ENCODE measurements around the gene CHN1. TPM values are rescaled to one million over a fixed set of nuclear protein-coding genes. Genes with fewer than 3 reads are reported as not detected.

The CHN1 gene
- total and polyA plus RNA-seq, 7 experiments from 2014 or later, result 0.81 to 3.5 (median 1.4) TPM

DNA sequence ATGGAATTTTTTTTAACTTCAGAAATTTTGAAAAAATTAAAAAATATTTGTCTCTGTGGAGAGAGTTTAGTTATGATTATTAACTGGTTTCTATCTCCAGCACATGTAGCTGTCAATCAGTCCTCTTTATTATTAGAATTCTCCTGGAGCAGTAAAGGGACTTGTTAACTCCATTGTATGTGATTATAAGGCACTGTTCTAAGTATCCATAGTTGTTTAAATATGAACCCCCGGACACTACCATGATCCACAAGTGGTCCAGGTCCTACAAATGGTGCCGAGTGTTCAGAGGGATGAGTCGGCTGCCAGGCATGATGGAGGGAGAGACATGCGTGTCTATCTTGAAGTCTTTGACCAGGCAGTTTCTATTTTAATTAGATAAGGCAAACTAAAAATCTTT is 241.4 kb downstream of the CHN1 start:
- H3K4me3 ChIP-seq (ENCODE audit: low read length), result no peak overlapping the region
- Mint-ChIP-seq H3K4me3 (no peak overlapping the region), H3K9me3 (peaks cover 0 to 2% (median 0%) of the 10 kb centered on the region in 11 donors), H3K27ac (peak overlapping the region in 1 of 9 donors; percentile 22), H3K4me1 (peaks cover 0 to 10% (median 9%) of the 10 kb centered on the region in 7 donors), H3K36me3 (no peaks in the 10 kb centered on the region), H3K27me3 (peaks cover 0 to 15% (median 0%) of the 10 kb centered on the region in 5 donors)
- no peak overlapping the region for H3K27ac ChIP-seq (ENCODE audit: low read depth, low read length)
- H3K27me3 ChIP-seq (ENCODE audit: control insufficient read depth in 2 of 2, insufficient read depth in 2 of 2, low read length in 2 of 2), result no peaks in the 10 kb centered on the region
- ATAC-seq, result no peak
- no peaks in the 10 kb centered on the region for H3K4me1 ChIP-seq (ENCODE audit: control insufficient read depth in 2 of 2, insufficient read depth in 2 of 2, low read length in 2 of 2)
- ChIA-PET POLR2A (no interaction called here), CTCF (interaction anchor here (1.5 kb wide), 1 partner anchor 64 kb away, joined by 7 read pairs; no protein-coding TSS in a partner anchor)
- no peaks in the 10 kb centered on the region for H3K36me3 ChIP-seq (ENCODE audit: control insufficient read depth in 2 of 3, insufficient read depth in 3 of 3, low read length in 3 of 3)
- no peaks in the 10 kb centered on the region for H3K9me3 ChIP-seq (ENCODE audit: control insufficient read depth in 2 of 3, low read length in 3 of 3)
- DNase-seq, result no peak
- intact Hi-C loops (cut with micrococcal nuclease), result no loop called here

DNA sequence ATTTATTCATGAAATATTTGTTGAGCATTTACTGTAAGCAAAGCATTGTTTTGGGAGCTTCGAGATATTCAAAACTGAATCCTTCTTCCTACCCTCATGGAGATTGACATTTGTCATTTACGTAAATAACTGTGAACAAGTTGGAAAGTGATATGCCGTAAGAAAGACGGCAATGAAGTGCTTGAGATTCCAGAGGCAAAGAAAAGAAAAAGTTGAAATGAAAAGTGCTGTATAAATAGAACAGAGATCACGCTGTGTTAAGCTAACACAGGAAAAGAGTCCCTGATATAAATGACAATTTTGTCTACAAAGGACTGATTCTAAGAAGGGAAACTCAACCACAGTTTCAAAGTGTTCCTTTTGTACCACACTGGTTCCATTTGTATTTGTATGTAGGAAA is 242.7 kb downstream of the CHN1 start:
- no peak overlapping the region for H3K27ac Mint-ChIP-seq
- H3K27me3 Mint-ChIP-seq, result peaks cover 0 to 19% (median 0%) of the 10 kb centered on the region in 5 donors
- H3K36me3 ChIP-seq (ENCODE audit: control insufficient read depth in 2 of 3, insufficient read depth in 3 of 3, low read length in 3 of 3), result no peaks in the 10 kb centered on the region
- intact Hi-C loops (cut with micrococcal nuclease), result no loop called here
- H3K27ac ChIP-seq (ENCODE audit: low read depth, low read length), result no peak overlapping the region
- no peaks in the 10 kb centered on the region for H3K4me1 ChIP-seq (ENCODE audit: control insufficient read depth in 2 of 2, insufficient read depth in 2 of 2, low read length in 2 of 2)
- H3K36me3 Mint-ChIP-seq, result no peaks in the 10 kb centered on the region
- no peak for DNase-seq
- peak overlapping the region in 1 of 10 donors; percentile 55 for H3K4me3 Mint-ChIP-seq
- POLR2A ChIA-PET, result interaction anchor here (0.6 kb wide), 1 partner anchor 30 kb away, joined by 3 read pairs; no protein-coding TSS in a partner anchor
- CTCF ChIA-PET, result interaction anchor here (0.6 to 1.0 kb wide), 3 partner anchors 9 to 154 kb away, joined by 3 to 4 read pairs (median 3); no protein-coding TSS in a partner anchor
- no peaks in the 10 kb centered on the region for H3K9me3 ChIP-seq (ENCODE audit: control insufficient read depth in 2 of 3, low read length in 3 of 3)
- ATAC-seq, result no peak
- H3K9me3 Mint-ChIP-seq, result peaks cover 0 to 2% (median 0%) of the 10 kb centered on the region in 11 donors
- peaks cover 0 to 10% (median 9%) of the 10 kb centered on the region in 7 donors for H3K4me1 Mint-ChIP-seq
- H3K4me3 ChIP-seq (ENCODE audit: low read length), result no peak overlapping the region
- no peaks in the 10 kb centered on the region for H3K27me3 ChIP-seq (ENCODE audit: control insufficient read depth in 2 of 2, insufficient read depth in 2 of 2, low read length in 2 of 2)

DNA sequence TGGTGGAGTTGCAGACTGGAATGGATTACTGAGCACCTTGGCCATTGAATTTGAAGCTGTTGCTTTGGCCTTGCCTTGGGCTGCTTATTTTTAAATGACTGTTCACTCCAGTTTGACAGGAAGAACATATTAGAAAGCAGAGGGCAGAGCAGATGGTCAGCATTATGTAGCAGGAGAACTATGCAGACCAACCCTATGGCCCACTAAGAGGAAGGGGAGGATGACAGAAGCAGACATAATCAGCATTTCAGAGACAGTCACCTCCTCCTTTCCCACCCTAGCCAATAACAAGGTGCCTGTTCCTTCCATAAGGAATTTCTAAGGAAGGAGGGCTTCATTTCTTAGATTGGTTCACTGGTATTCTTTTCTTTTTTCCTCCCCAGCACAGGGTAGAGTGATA is 243.3 kb downstream of the CHN1 start:
- DNase-seq (no peak), ATAC-seq (no peak)
- intact Hi-C loops (cut with micrococcal nuclease), result no loop called here
- no peaks in the 10 kb centered on the region for H3K36me3 ChIP-seq (ENCODE audit: control insufficient read depth in 2 of 3, insufficient read depth in 3 of 3, low read length in 3 of 3)
- H3K4me1 Mint-ChIP-seq, result peaks cover 0 to 10% (median 9%) of the 10 kb centered on the region in 7 donors
- no peak overlapping the region for H3K27ac ChIP-seq (ENCODE audit: low read depth, low read length)
- no peaks in the 10 kb centered on the region for H3K4me1 ChIP-seq (ENCODE audit: control insufficient read depth in 2 of 2, insufficient read depth in 2 of 2, low read length in 2 of 2)
- H3K9me3 ChIP-seq (ENCODE audit: control insufficient read depth in 2 of 3, low read length in 3 of 3), result no peaks in the 10 kb centered on the region
- CTCF ChIA-PET, result no interaction called here
- peaks cover 0 to 20% (median 0%) of the 10 kb centered on the region in 5 donors for H3K27me3 Mint-ChIP-seq
- no peak overlapping the region for H3K4me3 Mint-ChIP-seq
- peaks cover 0 to 2% (median 0%) of the 10 kb centered on the region in 11 donors for H3K9me3 Mint-ChIP-seq
- no peaks in the 10 kb centered on the region for H3K36me3 Mint-ChIP-seq
- no peak overlapping the region for H3K4me3 ChIP-seq (ENCODE audit: low read length)
- no peaks in the 10 kb centered on the region for H3K27me3 ChIP-seq (ENCODE audit: control insufficient read depth in 2 of 2, insufficient read depth in 2 of 2, low read length in 2 of 2)
- H3K27ac Mint-ChIP-seq, result no peak overlapping the region
- POLR2A ChIA-PET, result no interaction called here

- Mint-ChIP-seq H3K27ac (no peak overlapping the region), H3K9me3 (peaks cover 0 to 2% (median 0%) of the 10 kb centered on the region in 11 donors)
- POLR2A ChIA-PET, result no interaction called here
These were observed 244.2 kb downstream of the CHN1 start for GRCh38 chr2:174760845-174761473.

DNA sequence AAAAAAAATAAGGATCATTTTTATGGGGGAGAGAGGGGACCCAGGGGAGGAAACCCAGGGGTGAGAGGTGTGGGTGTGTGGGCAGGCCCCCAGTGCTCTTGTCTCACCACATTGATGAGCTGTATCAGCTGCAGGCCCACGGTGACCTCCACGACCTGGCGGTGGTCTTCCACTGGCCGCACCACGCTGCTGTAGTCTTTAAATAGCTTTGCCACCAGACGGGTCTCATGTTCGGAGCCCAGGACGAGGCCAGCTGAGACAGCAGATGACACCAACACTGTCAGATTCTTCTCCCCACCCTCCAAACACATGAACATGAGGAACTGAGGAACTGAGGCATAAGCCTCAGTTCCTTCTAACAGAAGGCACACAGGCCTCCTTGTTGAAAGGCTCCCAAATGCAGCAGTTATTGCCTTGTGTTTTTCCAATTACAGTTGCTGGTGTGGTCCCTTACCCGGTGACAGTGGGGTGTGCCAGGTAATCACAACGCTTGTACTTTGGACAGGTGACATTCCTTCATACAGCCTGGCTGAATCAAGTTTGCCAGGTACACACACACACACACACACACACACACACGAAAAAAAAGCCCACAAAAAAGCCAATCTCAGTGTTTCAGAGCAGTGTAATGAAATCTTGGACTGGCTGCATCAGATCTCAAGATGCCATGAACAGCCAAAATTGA is 245.7 kb downstream of the CHN1 start:
- no peaks in the 10 kb centered on the region for H3K9me3 ChIP-seq (ENCODE audit: control insufficient read depth in 2 of 3, low read length in 3 of 3)
- CTCF ChIA-PET, result interaction anchor here (1.1 kb wide), 1 partner anchor 15 kb away, joined by 4 read pairs; no protein-coding TSS in a partner anchor
- Mint-ChIP-seq H3K36me3 (no peaks in the 10 kb centered on the region), H3K27me3 (peaks cover 0 to 12% (median 0%) of the 10 kb centered on the region in 5 donors), H3K9me3 (peaks cover 0 to 2% (median 0%) of the 10 kb centered on the region in 11 donors), H3K4me3 (no peak overlapping the region), H3K4me1 (peaks cover 0 to 10% (median 9%) of the 10 kb centered on the region in 7 donors), H3K27ac (no peak overlapping the region)
- no peaks in the 10 kb centered on the region for H3K36me3 ChIP-seq (ENCODE audit: control insufficient read depth in 2 of 3, insufficient read depth in 3 of 3, low read length in 3 of 3)
- ATAC-seq (no peak), DNase-seq (no peak)
- POLR2A ChIA-PET, result no interaction called here
- no peaks in the 10 kb centered on the region for H3K4me1 ChIP-seq (ENCODE audit: control insufficient read depth in 2 of 2, insufficient read depth in 2 of 2, low read length in 2 of 2)
- H3K27ac ChIP-seq (ENCODE audit: low read depth, low read length), result no peak overlapping the region
- no peaks in the 10 kb centered on the region for H3K27me3 ChIP-seq (ENCODE audit: control insufficient read depth in 2 of 2, insufficient read depth in 2 of 2, low read length in 2 of 2)
- intact Hi-C loops (cut with micrococcal nuclease), result no loop called here
- H3K4me3 ChIP-seq (ENCODE audit: low read length), result no peak overlapping the region

More at GRCh38 chr2:174760845-174761473, 244.2 kb downstream of the CHN1 start:
- Histone ChIP-seq H3K36me3 (ENCODE audit: control insufficient read depth in 2 of 3, insufficient read depth in 3 of 3, low read length in 3 of 3) (no peaks in the 10 kb centered on the region), H3K9me3 (ENCODE audit: control insufficient read depth in 2 of 3, low read length in 3 of 3) (no peaks in the 10 kb centered on the region), H3K4me3 (ENCODE audit: low read length) (no peak overlapping the region), H3K27ac (ENCODE audit: low read depth, low read length) (no peak overlapping the region), H3K27me3 (ENCODE audit: control insufficient read depth in 2 of 2, insufficient read depth in 2 of 2, low read length in 2 of 2) (no peaks in the 10 kb centered on the region), H3K4me1 (ENCODE audit: control insufficient read depth in 2 of 2, insufficient read depth in 2 of 2, low read length in 2 of 2) (no peaks in the 10 kb centered on the region)
- CTCF ChIA-PET, result no interaction called here
- ATAC-seq (no peak), DNase-seq (no peak)
- Mint-ChIP-seq H3K4me3 (no peak overlapping the region), H3K27me3 (peaks cover 0 to 14% (median 0%) of the 10 kb centered on the region in 5 donors), H3K4me1 (peaks cover 0 to 10% (median 9%) of the 10 kb centered on the region in 7 donors), H3K36me3 (no peaks in the 10 kb centered on the region)
- intact Hi-C loops (cut with micrococcal nuclease), result no loop called here

DNA sequence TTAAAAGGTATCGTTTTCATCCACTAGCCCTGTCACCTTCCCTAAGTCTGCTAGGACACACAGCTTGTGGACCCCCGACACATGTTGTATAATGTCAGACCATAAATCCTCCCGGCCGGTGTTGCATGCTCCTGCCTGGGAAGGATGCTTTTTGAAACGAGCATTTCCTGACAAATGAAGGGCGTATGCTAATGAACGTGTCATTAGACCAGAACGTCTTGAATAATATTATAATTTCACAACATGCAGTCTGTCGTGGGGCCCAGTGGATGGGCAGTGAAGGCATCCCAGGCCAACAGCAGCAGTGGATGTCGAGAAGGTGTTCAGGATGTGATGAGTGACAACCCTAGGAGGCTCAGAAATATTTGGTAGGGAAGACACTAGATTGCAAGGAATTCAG is 248.4 kb downstream of the CHN1 start:
- peaks cover 0 to 10% (median 0%) of the 10 kb centered on the region in 5 donors for H3K27me3 Mint-ChIP-seq
- H3K27me3 ChIP-seq (ENCODE audit: control insufficient read depth in 2 of 2, insufficient read depth in 2 of 2, low read length in 2 of 2), result no peaks in the 10 kb centered on the region
- no peak for DNase-seq
- H3K4me1 Mint-ChIP-seq, result peaks cover 0 to 13% (median 0%) of the 10 kb centered on the region in 7 donors
- no peaks in the 10 kb centered on the region for H3K9me3 ChIP-seq (ENCODE audit: control insufficient read depth in 2 of 3, low read length in 3 of 3)
- H3K4me3 ChIP-seq (ENCODE audit: low read length), result no peak overlapping the region
- H3K36me3 ChIP-seq (ENCODE audit: control insufficient read depth in 2 of 3, insufficient read depth in 3 of 3, low read length in 3 of 3), result no peaks in the 10 kb centered on the region
- CTCF ChIA-PET, result no interaction called here
- POLR2A ChIA-PET, result no interaction called here
- H3K36me3 Mint-ChIP-seq, result no peaks in the 10 kb centered on the region
- no peak for ATAC-seq
- peaks cover 0 to 23% of the 10 kb centered on the region in 2 donors for H3K4me1 ChIP-seq (ENCODE audit: control insufficient read depth in 2 of 2, insufficient read depth in 2 of 2, low read length in 2 of 2)
- H3K27ac ChIP-seq (ENCODE audit: low read depth, low read length), result no peak overlapping the region
- H3K9me3 Mint-ChIP-seq, result peaks cover 0 to 2% (median 0%) of the 10 kb centered on the region in 11 donors
- intact Hi-C loops (cut with micrococcal nuclease), result no loop called here
- no peak overlapping the region for H3K4me3 Mint-ChIP-seq
- no peak overlapping the region for H3K27ac Mint-ChIP-seq

Measured in naive thymus-derived CD4-positive, alpha-beta T cell (primary cell).